Upper lobe of right lung (tissue), 1 donor: Measurements from ENCODE around the gene ABCC11. TPM values are rescaled to one million over a fixed set of nuclear protein-coding genes. Genes with fewer than 3 reads are reported as not detected.
A peak's percentile ranks its signal among the peaks of the same experiment; 100 is the strongest.
"Not testable (repeated sequence)": the region's sequence is repeated elsewhere in the genome, so short reads cannot be mapped to it uniquely, and the experiment has no call there.

ENCODE experiments used
- ATAC-seq: fragments of 200-7000 bp; cut with Tn5 transposase; one replicate; pipeline ENCODE4 v1.9.1; 2020; ENCODE audit warnings: mild to moderate bottlenecking, moderate library complexity
- DNase-seq: peaks from one replicate; pipeline ENCODE4 v3.0.0-alpha.2; 2020
- H3K27ac ChIP-seq: fragments of 200-600 bp; one replicate; pipeline ENCODE4 v1.8.0; 2022
- H3K27me3 ChIP-seq: fragments of 200-600 bp; one replicate; pipeline ENCODE4 v1.8.0; 2022; ENCODE audit warnings: mild to moderate bottlenecking
- H3K36me3 ChIP-seq: fragments of 200-600 bp; one replicate; pipeline ENCODE4 v1.8.0; 2022
- H3K4me1 ChIP-seq: fragments of 200-600 bp; one replicate; pipeline ENCODE4 v1.8.0; 2022
- H3K4me3 ChIP-seq: fragments of 200-600 bp; one replicate; pipeline ENCODE4 v1.8.0; 2022; ENCODE audit warnings: mild to moderate bottlenecking
- H3K9me3 ChIP-seq: fragments of 200-600 bp; one replicate; pipeline ENCODE4 v1.8.0; 2022
- intact Hi-C: fragments of 100-400 bp; cut with DNase I; formaldehyde crosslinking; loops from one replicate; pipeline ENCODE4 v1.11.0; 2022
- total RNA-seq: library from RNA; stranded (reverse); fragmentation: NEBNext Ultra II Directional; extraction: Animal tissue kit (Norgen Biotek cat#: 25700); gene quantifications from one replicate; pipeline ENCODE4 v1.2.1, GENCODE V29; 2021
- TF ChIP-seq, protein P1 (sequence below): fragments of 200-600 bp; IDR thresholded peaks from one replicate; pipeline ENCODE4 v1.8.0; 2022; ENCODE audit warnings: antibody characterized with exemption
- donor health status: DM: no; HTN: yes; CAD: no; lungs with severe emphysema.

The ABCC11 gene
- total RNA-seq, 1 donor from 2014 or later = not detected

DNA sequence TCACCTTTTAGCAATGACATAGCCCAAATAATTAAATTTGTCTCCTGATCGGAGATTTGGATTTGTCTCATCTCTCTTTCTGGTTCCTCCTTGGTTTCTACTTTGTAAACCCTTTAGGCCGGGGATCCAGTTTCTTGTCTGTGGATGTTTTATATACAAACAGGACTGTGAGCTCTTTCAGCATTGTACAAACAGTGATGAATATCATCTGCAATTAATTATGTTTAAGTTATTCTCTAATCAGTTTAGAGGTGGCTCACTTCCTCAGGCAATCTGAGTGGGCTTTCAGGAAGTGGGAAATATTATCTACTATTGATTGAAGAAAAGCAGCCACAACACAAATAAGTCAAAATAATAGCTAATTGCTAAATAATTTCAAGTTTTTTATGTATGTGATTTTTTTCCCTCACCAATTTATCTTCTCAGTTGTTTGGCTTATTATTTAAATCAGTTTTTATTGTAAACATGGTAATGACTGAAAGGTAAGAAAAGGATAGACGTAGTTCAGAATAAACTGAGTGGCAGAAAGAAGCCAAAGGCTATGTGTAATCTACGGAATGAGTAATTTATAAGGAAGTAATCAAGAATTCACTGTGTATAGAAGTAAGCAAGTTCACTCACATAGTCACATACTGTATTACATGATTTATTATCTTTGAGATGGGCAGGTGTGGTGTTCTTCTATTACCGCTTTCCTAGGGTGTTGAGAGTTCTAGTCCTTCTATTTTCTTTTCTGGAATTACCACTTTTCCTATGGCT lies 3.4 kb upstream of the ABCC11 start:
- ATAC-seq (no peak), DNase-seq (no peak)
- Histone ChIP-seq H3K4me3 (no peak overlapping the region), H3K9me3 (no peaks in the 10 kb centered on the region), H3K36me3 (peaks cover 37% of the 10 kb centered on the region), H3K27me3 (no peaks in the 10 kb centered on the region), H3K4me1 (peaks cover 16% of the 10 kb centered on the region), H3K27ac (no peak overlapping the region)
- intact Hi-C loops = no loop called here
- TF ChIP-seq, protein P1, sequence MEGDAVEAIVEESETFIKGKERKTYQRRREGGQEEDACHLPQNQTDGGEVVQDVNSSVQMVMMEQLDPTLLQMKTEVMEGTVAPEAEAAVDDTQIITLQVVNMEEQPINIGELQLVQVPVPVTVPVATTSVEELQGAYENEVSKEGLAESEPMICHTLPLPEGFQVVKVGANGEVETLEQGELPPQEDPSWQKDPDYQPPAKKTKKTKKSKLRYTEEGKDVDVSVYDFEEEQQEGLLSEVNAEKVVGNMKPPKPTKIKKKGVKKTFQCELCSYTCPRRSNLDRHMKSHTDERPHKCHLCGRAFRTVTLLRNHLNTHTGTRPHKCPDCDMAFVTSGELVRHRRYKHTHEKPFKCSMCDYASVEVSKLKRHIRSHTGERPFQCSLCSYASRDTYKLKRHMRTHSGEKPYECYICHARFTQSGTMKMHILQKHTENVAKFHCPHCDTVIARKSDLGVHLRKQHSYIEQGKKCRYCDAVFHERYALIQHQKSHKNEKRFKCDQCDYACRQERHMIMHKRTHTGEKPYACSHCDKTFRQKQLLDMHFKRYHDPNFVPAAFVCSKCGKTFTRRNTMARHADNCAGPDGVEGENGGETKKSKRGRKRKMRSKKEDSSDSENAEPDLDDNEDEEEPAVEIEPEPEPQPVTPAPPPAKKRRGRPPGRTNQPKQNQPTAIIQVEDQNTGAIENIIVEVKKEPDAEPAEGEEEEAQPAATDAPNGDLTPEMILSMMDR = no peak

GRCh38 chr16:48246066-48246465 lies 1.3 kb downstream of the ABCC11 start:
- H3K27me3 ChIP-seq = no peaks in the 10 kb centered on the region
- ATAC-seq = no peak
- H3K27ac ChIP-seq = no peak overlapping the region
- TF ChIP-seq, protein P1 = no peak
- H3K36me3 ChIP-seq = no peaks in the 10 kb centered on the region
- intact Hi-C loops = no loop called here
- peak overlapping the region; percentile 96 for H3K4me3 ChIP-seq
- H3K9me3 ChIP-seq = no peaks in the 10 kb centered on the region
- no peak for DNase-seq
- H3K4me1 ChIP-seq = peaks cover 23% of the 10 kb centered on the region

DNA sequence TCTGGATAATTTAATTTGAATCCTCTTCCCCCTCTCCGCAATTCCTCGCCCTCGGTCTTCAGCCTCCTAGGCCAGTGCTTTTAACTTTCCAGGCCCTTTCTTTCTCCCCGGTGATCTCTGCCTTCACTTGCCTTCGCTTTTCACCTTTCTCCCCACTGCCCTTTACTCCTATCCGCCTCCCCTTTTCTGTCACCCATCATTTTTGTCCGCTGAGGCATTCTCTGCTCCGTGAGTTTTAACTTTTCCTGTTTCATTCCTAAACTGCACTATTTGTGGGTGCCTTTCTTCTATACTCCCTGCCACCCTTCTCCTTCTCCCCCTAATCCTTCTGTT lies 2.5 kb downstream of the ABCC11 start:
- ATAC-seq (no peak), DNase-seq (no peak)
- H3K27ac ChIP-seq = peak overlapping the region; percentile 91
- intact Hi-C loops = no loop called here
- H3K4me1 ChIP-seq = peaks cover 23% of the 10 kb centered on the region
- TF ChIP-seq, protein P1 = no peak
- H3K9me3 ChIP-seq = no peaks in the 10 kb centered on the region
- no peaks in the 10 kb centered on the region for H3K27me3 ChIP-seq
- no peaks in the 10 kb centered on the region for H3K36me3 ChIP-seq
- H3K4me3 ChIP-seq = peak overlapping the region; percentile 96

GRCh38 chr16:48244080-48244862 lies 3.1 kb downstream of the ABCC11 start, which contains the start of gene LONP2:
LONP2 (plus strand) TSS chr16:48244300; CDS start chr16:48244389, 89 bp downstream.
- intact Hi-C loops = no loop called here
- no peaks in the 10 kb centered on the region for H3K27me3 ChIP-seq
- H3K27ac ChIP-seq = peak within 1 kb of the TSS; percentile 91
- H3K36me3 ChIP-seq = no peaks in the 10 kb centered on the region
- peak within 1 kb of the TSS; percentile 96 for H3K4me3 ChIP-seq
- peak; percentile 100 for ATAC-seq
- peak; percentile 97 for DNase-seq
- TF ChIP-seq, protein P1 = no peak
- H3K9me3 ChIP-seq = no peaks in the 10 kb centered on the region
- H3K4me1 ChIP-seq = peaks cover 23% of the 10 kb centered on the region

- H3K36me3 ChIP-seq, intact Hi-C loops, ATAC-seq, H3K27ac ChIP-seq, H3K9me3 ChIP-seq, DNase-seq, H3K4me3 ChIP-seq, H3K4me1 ChIP-seq, H3K27me3 ChIP-seq: not testable (repeated sequence)
Measured at GRCh38 chr16:48240147-48240546, 7.2 kb downstream of the ABCC11 start.

DNA sequence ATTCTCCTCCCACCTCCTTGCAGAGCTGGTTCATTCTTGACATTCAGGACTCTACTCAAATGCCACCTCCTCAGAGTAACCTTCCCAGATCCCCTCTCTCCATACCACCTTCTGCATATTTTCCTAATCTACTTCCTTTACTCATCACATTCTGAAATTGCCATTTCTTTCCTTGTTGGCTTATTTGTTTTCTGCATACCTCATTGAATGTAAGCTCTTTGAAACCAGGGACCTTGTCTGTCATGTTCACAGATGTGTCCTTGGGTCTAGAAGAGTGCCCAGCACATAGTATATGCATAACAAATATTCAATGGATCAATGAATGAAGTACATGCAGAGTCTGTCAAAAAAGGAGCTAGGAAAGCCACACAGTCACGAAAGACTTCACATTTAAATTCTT lies 11.1 kb downstream of the ABCC11 start:
- H3K4me3 ChIP-seq = no peak overlapping the region
- H3K27me3 ChIP-seq = no peaks in the 10 kb centered on the region
- no peaks in the 10 kb centered on the region for H3K4me1 ChIP-seq
- no peak overlapping the region for H3K27ac ChIP-seq
- ATAC-seq (no peak), DNase-seq (no peak)
- H3K9me3 ChIP-seq = no peaks in the 10 kb centered on the region
- H3K36me3 ChIP-seq = no peaks in the 10 kb centered on the region
- TF ChIP-seq, protein P1 = no peak
- intact Hi-C loops = no loop called here
